NT2/D1 (cell line): ENCODE measurements around the gene GCGR.

Source experiments
- DNase-seq: peaks from one replicate; pipeline ENCODE4 v3.0.0-alpha.2; 2011; ENCODE audit warnings: low read depth, low spot score
- H3K27me3 ChIP-seq: 2 replicates; pipeline ENCODE4 v1.6.0; 2011; ENCODE audit warnings: mild to moderate bottlenecking; ENCODE audit not compliant: insufficient read length, insufficient read depth
- H3K36me3 ChIP-seq: 2 replicates; pipeline ENCODE4 v1.6.1; 2011; ENCODE audit warnings: mild to moderate bottlenecking, low read length, mixed read lengths; ENCODE audit not compliant: insufficient read depth, insufficient read length
- H3K4me1 ChIP-seq: 2 replicates; pipeline ENCODE4 v1.5.1; 2011; ENCODE audit not compliant: insufficient read depth, insufficient read length
- H3K4me3 ChIP-seq: 2 replicates; pipeline ENCODE4 v1.5.1; 2011; ENCODE audit warnings: low read depth; ENCODE audit not compliant: insufficient read length
- H3K9ac ChIP-seq: 2 replicates; pipeline ENCODE4 v1.6.0; 2011; ENCODE audit warnings: low read depth; ENCODE audit not compliant: insufficient read length
- H3K9me3 ChIP-seq: 2 replicates; pipeline ENCODE4 v1.5.1; 2011; ENCODE audit warnings: mild to moderate bottlenecking, low read length; ENCODE audit not compliant: insufficient read depth
- SUZ12 ChIP-seq: IDR thresholded peaks from 2 replicates; pipeline ENCODE4 v1.6.1; 2011; ENCODE audit not compliant: insufficient read length, insufficient read depth; ENCODE audit errors: extremely low read depth
- YY1 ChIP-seq: IDR thresholded peaks from 2 replicates; pipeline ENCODE4 v1.6.1; 2011; ENCODE audit not compliant: insufficient read length, insufficient read depth
- ZNF274 ChIP-seq: IDR thresholded peaks from 2 replicates; pipeline ENCODE4 v1.6.1; 2011; ENCODE audit warnings: mild to moderate bottlenecking, low read depth, low read length

Gene GCGR

GRCh38 chr17:81858967-81859905 lies 55.3 kb downstream of the GCGR start:
- DNase-seq = no peak
- H3K27me3 ChIP-seq = no peaks in the 10 kb centered on the region
- H3K36me3 ChIP-seq = peaks cover 74% of the 10 kb centered on the region

GRCh38 chr17:81859906-81860755 lies 56.2 kb downstream of the GCGR start, which contains the start of gene P4HB:
Gene P4HB, minus strand, starts transcription at chr17:81860535. Its CDS starts 64 bp downstream, at chr17:81860471.
- Histone ChIP-seq H3K27me3 (no peaks in the 10 kb centered on the region), H3K9me3 (no peaks in the 10 kb centered on the region), H3K4me3 (peak within 1 kb of the TSS; percentile 99), H3K9ac (peak within 1 kb of the TSS; percentile 93), H3K4me1 (peaks cover 15% of the 10 kb centered on the region), H3K36me3 (peaks cover 73% of the 10 kb centered on the region)
- DNase-seq = no peak
- TF ChIP-seq SUZ12 (no peak), ZNF274 (no peak), YY1 (no peak)

More at GRCh38 chr17:81858967-81859905, 55.3 kb downstream of the GCGR start:
- Histone ChIP-seq H3K9me3 (no peaks in the 10 kb centered on the region), H3K4me3 (peak overlapping the region; percentile 79), H3K9ac (peak overlapping the region; percentile 82), H3K4me1 (peaks cover 15% of the 10 kb centered on the region)
- no peak for TF ChIP-seq YY1
- no peak for TF ChIP-seq SUZ12
- TF ChIP-seq ZNF274 = no peak

- Histone ChIP-seq H3K36me3 (peaks cover 73% of the 10 kb centered on the region), H3K4me1 (peaks cover 22% of the 10 kb centered on the region)
- TF ChIP-seq ZNF274 (no peak), YY1 (peak; percentile 41)
These were observed 57.0 kb downstream of the GCGR start for GRCh38 chr17:81860756-81861568.

GRCh38 chr17:81863123-81863675 lies 59.2 kb downstream of the GCGR start:
- Histone ChIP-seq H3K4me3 (no peak overlapping the region), H3K36me3 (peaks cover 69% of the 10 kb centered on the region), H3K27me3 (no peaks in the 10 kb centered on the region), H3K9ac (peak overlapping the region; percentile 61), H3K9me3 (no peaks in the 10 kb centered on the region), H3K4me1 (peaks cover 37% of the 10 kb centered on the region)
- TF ChIP-seq SUZ12 (no peak), YY1 (no peak)
- DNase-seq = no peak

More at GRCh38 chr17:81860756-81861568, 57.0 kb downstream of the GCGR start:
- Histone ChIP-seq H3K9me3 (no peaks in the 10 kb centered on the region), H3K9ac (peak overlapping the region; percentile 93), H3K4me3 (peak overlapping the region; percentile 99), H3K27me3 (no peaks in the 10 kb centered on the region)
- DNase-seq = peak; percentile 97
